Measurements from ENCODE around the gene MYO1H.
"Not testable (repeated sequence)": the region's sequence is repeated elsewhere in the genome, so short reads cannot be mapped to it uniquely, and the experiment has no call there.

Gene MYO1H

GRCh38 chr12:109347589-109347988 is at the start of gene MYO1H:
MYO1H (plus strand) TSS chr12:109347900; CDS start chr12:109347961, 61 bp downstream.
- no peak for DNase-seq (ENCODE audit: low read depth)

GRCh38 chr12:109299849-109300248 is 47.9 kb upstream of the MYO1H start:
- no peak for DNase-seq (ENCODE audit: low read depth)

- DNase-seq (ENCODE audit: low read depth) = no peak
Measured at GRCh38 chr12:109301643-109302168, 46.0 kb upstream of the MYO1H start.

- DNase-seq (ENCODE audit: low read depth) = no peak
Measured at GRCh38 chr12:109302358-109302757, 45.3 kb upstream of the MYO1H start.

GRCh38 chr12:109302770-109303169 is 44.9 kb upstream of the MYO1H start:
- DNase-seq (ENCODE audit: low read depth) = no peak

GRCh38 chr12:109304485-109304884 is 43.2 kb upstream of the MYO1H start:
- DNase-seq (ENCODE audit: low read depth) = no peak

- no peak for DNase-seq (ENCODE audit: low read depth)
Measured at GRCh38 chr12:109305547-109305946, 42.2 kb upstream of the MYO1H start.

GRCh38 chr12:109307051-109307450 is 40.6 kb upstream of the MYO1H start:
- DNase-seq (ENCODE audit: low read depth) = no peak

- no peak for DNase-seq (ENCODE audit: low read depth)
Measured at GRCh38 chr12:109308534-109309380, 38.9 kb upstream of the MYO1H start, which contains the start of gene FOXN4. FOXN4 (minus strand) TSS chr12:109309284; CDS start chr12:109308321, 963 bp downstream.

- no peak for DNase-seq (ENCODE audit: low read depth)
Measured at GRCh38 chr12:109309381-109310246, 38.1 kb upstream of the MYO1H start.

GRCh38 chr12:109310247-109311125 is 37.2 kb upstream of the MYO1H start:
- no peak for DNase-seq (ENCODE audit: low read depth)

- DNase-seq (ENCODE audit: low read depth) = not testable (repeated sequence)
Measured at GRCh38 chr12:109321294-109321693, 26.4 kb upstream of the MYO1H start.

- DNase-seq (ENCODE audit: low read depth) = no peak
Measured at GRCh38 chr12:109329003-109329402, 18.7 kb upstream of the MYO1H start.

GRCh38 chr12:109329686-109330085 is 18.0 kb upstream of the MYO1H start:
- no peak for DNase-seq (ENCODE audit: low read depth)

GRCh38 chr12:109330282-109331230 is 17.1 kb upstream of the MYO1H start:
- DNase-seq (ENCODE audit: low read depth) = no peak

- DNase-seq (ENCODE audit: low read depth) = no peak
Measured at GRCh38 chr12:109331301-109331952, 16.3 kb upstream of the MYO1H start.

GRCh38 chr12:109334887-109335286 is 12.8 kb upstream of the MYO1H start:
- DNase-seq (ENCODE audit: low read depth) = no peak

GRCh38 chr12:109336593-109336992 is 11.1 kb upstream of the MYO1H start:
- DNase-seq (ENCODE audit: low read depth) = no peak

GRCh38 chr12:109343677-109344076 is 4.0 kb upstream of the MYO1H start:
- no peak for DNase-seq (ENCODE audit: low read depth)

- no peak for DNase-seq (ENCODE audit: low read depth)
Measured at GRCh38 chr12:109345428-109345827, 2.3 kb upstream of the MYO1H start.

Measured in HS-27A (cell line).